ENCODE data around the gene TMEM35A. TPM values are rescaled to one million over a fixed set of nuclear protein-coding genes. Genes with fewer than 3 reads are reported as not detected.
"Not testable (repeated sequence)": the region's sequence is repeated elsewhere in the genome, so short reads cannot be mapped to it uniquely, and the experiment has no call there.

TMEM35A gene
- total RNA-seq = under 1 TPM in 1 of 2 donors, not detected in 1; 0.41 TPM
- long read RNA-seq = 0 reads

- DNase-seq (no peak), ATAC-seq (no peak)
- intact Hi-C loops (cut with DNase I) = no loop called here
Observed at GRCh38 chrX:101078716-101079598, at the start of gene TMEM35A. Gene TMEM35A, plus strand, starts transcription at chrX:101078879. Its CDS starts 124 bp downstream, at chrX:101079003.

- ATAC-seq = no peak
- no peak for DNase-seq
- intact Hi-C loops (cut with DNase I) = no loop called here
Observed at GRCh38 chrX:101029665-101030064, 49.0 kb upstream of the TMEM35A start.

DNA sequence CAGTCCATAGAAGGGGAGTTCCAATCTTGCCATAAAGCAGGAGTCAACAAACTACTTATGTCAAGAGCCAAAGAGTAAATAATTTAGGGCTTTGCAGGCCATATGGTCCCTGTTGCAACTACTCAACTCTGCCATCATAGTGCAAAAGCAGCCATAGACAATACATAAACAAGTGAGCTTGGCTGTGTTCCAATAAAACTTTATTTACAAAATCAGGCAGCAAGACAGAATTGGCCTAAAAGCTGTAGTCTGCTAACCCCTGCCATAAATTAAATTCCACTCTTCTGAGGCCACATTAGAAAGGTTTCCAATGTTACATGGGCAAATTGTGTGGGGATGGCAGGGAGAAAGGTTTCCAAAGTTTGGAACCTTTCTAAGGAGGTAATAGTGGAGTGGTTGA, 41.4 kb upstream of the TMEM35A start:
- DNase-seq (no peak), ATAC-seq (no peak)
- intact Hi-C loops (cut with DNase I) = no loop called here

DNA sequence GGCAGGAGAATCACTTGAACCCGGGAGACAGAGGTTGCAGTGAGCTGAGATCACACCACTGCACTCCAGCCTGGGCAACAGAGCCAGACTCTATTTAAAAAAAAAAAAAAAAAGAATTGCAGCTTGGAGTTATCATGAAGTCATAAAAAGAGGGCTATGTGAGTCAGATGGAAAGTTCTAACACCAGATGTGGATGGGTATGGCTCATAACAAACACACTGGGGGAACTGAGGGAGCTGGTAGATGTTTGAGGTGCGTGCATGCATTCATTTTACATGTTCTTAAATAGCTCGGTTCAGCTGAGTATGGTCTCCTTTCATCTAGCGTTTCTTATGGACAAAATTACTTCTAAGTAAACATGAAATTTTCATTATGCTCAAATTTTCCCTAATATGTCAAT, 38.5 kb upstream of the TMEM35A start:
- intact Hi-C loops (cut with DNase I) = no loop called here
- DNase-seq = no peak
- no peak for ATAC-seq

- DNase-seq (no peak), ATAC-seq (no peak)
- intact Hi-C loops (cut with DNase I) = no loop called here
Observed at GRCh38 chrX:101051153-101051548, 27.5 kb upstream of the TMEM35A start.

GRCh38 chrX:101051549-101052302, 27.0 kb upstream of the TMEM35A start, which contains the start of gene TRMT2B:
Gene TRMT2B, minus strand, starts transcription at chrX:101052111. Its CDS starts 9,822 bp downstream, at chrX:101042289.
- peak; percentile 97 to 99 for ATAC-seq
- intact Hi-C loops (cut with DNase I) = no loop called here
- peak; percentile 80 for DNase-seq

DNA sequence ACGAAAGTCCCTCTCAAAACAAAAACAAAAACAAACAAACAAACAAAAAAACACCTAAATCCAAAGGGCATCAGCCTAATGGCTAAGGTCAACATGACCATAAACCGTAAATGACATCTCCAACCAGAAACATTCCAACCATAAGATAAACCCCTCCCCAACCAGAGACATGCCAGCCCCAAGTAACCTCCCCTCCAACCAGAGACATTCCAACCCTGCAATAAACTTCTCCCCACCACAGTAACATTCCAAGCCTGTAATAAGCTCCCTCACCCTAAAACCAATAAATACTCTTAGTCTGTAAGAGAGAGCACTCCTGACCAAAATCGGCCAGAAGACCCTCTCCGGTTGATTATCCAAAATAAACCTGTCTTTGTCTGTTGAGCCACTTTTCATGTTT, 22.1 kb upstream of the TMEM35A start:
- DNase-seq; intact Hi-C loops (cut with DNase I); ATAC-seq: not testable (repeated sequence)

- intact Hi-C loops (cut with DNase I) = no loop called here
- DNase-seq (no peak), ATAC-seq (no peak)
Observed at GRCh38 chrX:101057093-101057714, 21.5 kb upstream of the TMEM35A start.

DNA sequence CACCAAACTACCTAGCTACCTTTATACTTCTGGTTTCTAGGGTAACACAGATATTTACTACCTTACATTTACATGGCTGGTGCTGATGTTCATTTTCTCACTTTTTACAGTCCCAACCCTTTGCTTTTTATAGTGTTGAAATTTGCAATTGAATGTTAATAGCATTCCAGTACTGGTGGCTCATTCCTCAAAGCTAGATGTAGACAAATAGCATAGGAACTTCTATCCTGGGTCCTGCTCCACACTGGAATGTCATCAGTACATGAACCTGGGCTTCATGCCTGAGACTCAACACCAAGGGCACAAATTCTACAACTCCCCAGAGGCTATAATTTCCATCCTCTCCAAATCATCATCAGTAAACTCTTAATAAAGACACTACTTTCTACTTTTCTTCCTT, 16.5 kb upstream of the TMEM35A start:
- intact Hi-C loops (cut with DNase I) = no loop called here
- DNase-seq (no peak), ATAC-seq (no peak)

GRCh38 chrX:101071582-101071981, 7.1 kb upstream of the TMEM35A start:
- intact Hi-C loops (cut with DNase I) = no loop called here
- ATAC-seq (no peak), DNase-seq (no peak)

DNA sequence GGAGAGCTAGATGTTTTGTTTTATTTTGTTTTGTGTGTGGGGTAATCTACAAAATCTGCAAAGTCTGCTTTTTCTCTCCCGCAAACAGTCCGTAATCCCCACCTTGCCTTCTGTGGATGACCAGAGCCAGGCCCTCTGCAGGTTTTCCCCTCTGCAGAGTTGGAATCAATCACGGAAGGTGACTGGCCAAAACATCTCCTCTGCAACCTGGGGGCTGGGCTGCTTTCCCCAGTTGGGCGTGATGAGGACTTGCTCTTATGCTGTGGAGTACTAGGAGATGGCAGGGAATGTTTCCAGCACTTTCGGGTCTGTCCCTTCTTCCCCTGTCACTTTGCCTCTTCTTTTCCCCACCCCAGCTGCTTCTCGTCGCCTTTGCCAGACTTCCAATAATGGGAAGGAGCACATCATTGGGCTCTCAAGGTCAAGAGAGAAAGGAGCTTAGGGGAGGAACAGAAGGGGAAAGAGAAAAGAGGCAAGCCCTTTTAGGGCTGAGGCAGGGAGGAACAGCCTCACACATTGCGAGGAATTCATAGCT, 1.1 kb downstream of the TMEM35A start:
- ATAC-seq (no peak), DNase-seq (no peak)
- intact Hi-C loops (cut with DNase I) = no loop called here

DNA sequence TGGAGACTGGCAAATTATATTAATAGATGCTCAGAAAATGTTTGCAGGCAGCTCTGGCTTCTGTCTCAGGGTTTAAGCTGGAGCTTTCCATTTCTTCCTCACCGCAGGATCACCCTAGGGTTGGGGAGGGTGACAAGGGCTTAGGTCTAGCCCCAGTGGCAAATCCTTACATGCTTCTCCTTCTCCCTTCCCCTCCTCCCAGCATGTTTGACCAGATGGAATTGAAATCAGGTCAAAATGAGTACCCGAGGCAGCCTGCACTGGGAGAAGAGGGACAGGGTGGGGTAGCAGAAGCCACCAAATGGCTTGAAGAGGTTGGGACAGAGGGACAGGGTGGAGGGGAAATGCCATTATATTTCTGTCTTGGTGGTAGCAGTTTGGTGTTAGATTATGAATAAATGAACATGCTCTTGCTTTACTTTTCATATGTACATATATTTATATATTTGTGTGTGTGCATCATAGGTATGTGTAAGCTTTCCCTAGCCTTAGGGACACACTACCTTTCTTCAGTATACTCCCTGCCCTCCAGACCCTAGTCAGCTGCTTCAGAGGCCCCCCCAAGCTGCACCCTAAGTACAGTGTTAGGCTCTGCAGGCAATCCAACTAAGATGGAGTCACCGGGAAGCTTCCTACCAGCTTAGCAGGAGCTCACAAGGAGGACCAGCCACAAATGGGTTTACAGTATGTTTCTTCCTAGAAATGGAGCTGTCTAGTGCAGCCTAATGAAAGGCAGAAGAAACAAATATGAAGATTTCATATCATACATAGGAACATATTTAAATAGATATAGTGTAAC, 1.8 kb downstream of the TMEM35A start:
- ATAC-seq (no peak), DNase-seq (no peak)
- intact Hi-C loops (cut with DNase I) = no loop called here

- DNase-seq = no peak
- intact Hi-C loops (cut with DNase I) = no loop called here
- no peak for ATAC-seq
Observed at GRCh38 chrX:101081231-101081630, 2.6 kb downstream of the TMEM35A start.

DNA sequence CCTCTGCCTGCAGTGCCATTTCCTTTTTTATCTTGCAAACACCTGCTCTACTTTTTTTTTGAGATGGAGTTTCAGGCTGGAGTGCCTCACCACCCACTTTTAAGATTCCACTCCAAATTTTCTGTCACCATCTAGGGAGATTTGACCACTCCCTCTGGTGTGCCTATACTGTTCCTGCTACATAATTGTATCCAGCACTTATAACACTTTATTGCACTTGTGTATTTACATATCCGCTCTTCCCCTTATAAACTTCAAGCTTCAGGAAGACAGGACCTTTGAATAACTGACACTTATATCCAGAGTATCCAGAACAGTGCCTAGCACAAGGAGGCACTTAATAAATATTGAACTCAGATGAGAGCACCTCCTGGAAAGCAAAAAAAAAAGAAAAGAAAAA, 13.1 kb downstream of the TMEM35A start:
- no peak for DNase-seq
- ATAC-seq = no peak
- intact Hi-C loops (cut with DNase I) = no loop called here

GRCh38 chrX:101097546-101098453, 19.1 kb downstream of the TMEM35A start, which contains the start of gene CENPI:
Gene CENPI, plus strand, starts transcription at chrX:101098204. Its CDS starts 2,867 bp downstream, at chrX:101101071.
- ATAC-seq = peak; percentile 100
- peak; percentile 92 for DNase-seq
- intact Hi-C loops (cut with DNase I) = no loop called here

GRCh38 chrX:101108284-101108683, 29.6 kb downstream of the TMEM35A start:
- intact Hi-C loops (cut with DNase I) = no loop called here
- ATAC-seq (no peak), DNase-seq (no peak)

DNA sequence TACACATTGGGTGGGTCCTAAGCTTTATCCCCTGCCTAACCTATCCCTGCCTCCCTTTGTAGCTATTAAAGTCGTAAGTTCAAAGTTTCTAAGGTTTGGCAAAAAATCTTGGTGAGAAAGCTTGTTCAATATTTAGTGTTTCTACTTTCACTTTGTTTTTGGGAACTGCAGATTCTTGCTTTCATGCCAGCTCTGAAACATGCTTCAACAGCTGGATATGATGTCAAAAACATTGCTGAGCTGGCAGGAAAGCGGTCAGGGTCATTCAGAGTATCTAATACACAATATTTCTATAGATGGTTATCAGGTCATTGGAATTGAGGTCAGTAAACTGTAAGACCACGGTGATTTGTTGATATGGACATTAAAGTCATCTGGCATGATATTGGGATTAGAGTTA, 39.0 kb downstream of the TMEM35A start:
- intact Hi-C loops (cut with DNase I) = no loop called here
- ATAC-seq = no peak
- DNase-seq = no peak

GRCh38 chrX:101136235-101136634, 57.6 kb downstream of the TMEM35A start:
- ATAC-seq (no peak), DNase-seq (no peak)

More at GRCh38 chrX:101136235-101136634, 57.6 kb downstream of the TMEM35A start:
- intact Hi-C loops (cut with DNase I) = no loop called here

Data from left cardiac atrium (tissue), 4 donors.